A549 (cell line): ENCODE data around the gene COL5A1.

ENCODE experiments used
- BHLHE40 ChIP-seq: IDR thresholded peaks from 2 replicates; pipeline ENCODE4 v1.6.1; 2012; ENCODE audit warnings: low read depth, low read length, inconsistent platforms
- POLR2A ChIP-seq: IDR thresholded peaks from 2 replicates; pipeline ENCODE4 v1.6.1; 2012; ENCODE audit warnings: mild to moderate bottlenecking, low read length
- RFX5 ChIP-seq: fragments of 450-650 bp; IDR thresholded peaks from 2 replicates; pipeline ENCODE4 v1.7.1; 2014; ENCODE audit warnings: antibody characterized with exemption, mild to moderate bottlenecking, moderate library complexity
- TF ChIP-seq, protein P1 (sequence below): fragments of >200 bp; sonication (Bioruptor Twin); formaldehyde crosslinking; IDR thresholded peaks from 3 replicates; pipeline ENCODE4 v1.5.1; 2016
- TF ChIP-seq, protein P2 (sequence below): fragments of 200-600 bp; sonication (generic); IDR thresholded peaks from 2 replicates; pipeline ENCODE4 v1.6.1; 2016; ENCODE audit warnings: antibody characterized with exemption, mild to moderate bottlenecking, moderate library complexity

GRCh38 chr9:134846699-134847098, 205.1 kb downstream of the COL5A1 start:
- TF ChIP-seq, protein P1, sequence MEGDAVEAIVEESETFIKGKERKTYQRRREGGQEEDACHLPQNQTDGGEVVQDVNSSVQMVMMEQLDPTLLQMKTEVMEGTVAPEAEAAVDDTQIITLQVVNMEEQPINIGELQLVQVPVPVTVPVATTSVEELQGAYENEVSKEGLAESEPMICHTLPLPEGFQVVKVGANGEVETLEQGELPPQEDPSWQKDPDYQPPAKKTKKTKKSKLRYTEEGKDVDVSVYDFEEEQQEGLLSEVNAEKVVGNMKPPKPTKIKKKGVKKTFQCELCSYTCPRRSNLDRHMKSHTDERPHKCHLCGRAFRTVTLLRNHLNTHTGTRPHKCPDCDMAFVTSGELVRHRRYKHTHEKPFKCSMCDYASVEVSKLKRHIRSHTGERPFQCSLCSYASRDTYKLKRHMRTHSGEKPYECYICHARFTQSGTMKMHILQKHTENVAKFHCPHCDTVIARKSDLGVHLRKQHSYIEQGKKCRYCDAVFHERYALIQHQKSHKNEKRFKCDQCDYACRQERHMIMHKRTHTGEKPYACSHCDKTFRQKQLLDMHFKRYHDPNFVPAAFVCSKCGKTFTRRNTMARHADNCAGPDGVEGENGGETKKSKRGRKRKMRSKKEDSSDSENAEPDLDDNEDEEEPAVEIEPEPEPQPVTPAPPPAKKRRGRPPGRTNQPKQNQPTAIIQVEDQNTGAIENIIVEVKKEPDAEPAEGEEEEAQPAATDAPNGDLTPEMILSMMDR: no peak
- no peak for TF ChIP-seq BHLHE40
- no peak for TF ChIP-seq POLR2A
- TF ChIP-seq, protein P2, sequence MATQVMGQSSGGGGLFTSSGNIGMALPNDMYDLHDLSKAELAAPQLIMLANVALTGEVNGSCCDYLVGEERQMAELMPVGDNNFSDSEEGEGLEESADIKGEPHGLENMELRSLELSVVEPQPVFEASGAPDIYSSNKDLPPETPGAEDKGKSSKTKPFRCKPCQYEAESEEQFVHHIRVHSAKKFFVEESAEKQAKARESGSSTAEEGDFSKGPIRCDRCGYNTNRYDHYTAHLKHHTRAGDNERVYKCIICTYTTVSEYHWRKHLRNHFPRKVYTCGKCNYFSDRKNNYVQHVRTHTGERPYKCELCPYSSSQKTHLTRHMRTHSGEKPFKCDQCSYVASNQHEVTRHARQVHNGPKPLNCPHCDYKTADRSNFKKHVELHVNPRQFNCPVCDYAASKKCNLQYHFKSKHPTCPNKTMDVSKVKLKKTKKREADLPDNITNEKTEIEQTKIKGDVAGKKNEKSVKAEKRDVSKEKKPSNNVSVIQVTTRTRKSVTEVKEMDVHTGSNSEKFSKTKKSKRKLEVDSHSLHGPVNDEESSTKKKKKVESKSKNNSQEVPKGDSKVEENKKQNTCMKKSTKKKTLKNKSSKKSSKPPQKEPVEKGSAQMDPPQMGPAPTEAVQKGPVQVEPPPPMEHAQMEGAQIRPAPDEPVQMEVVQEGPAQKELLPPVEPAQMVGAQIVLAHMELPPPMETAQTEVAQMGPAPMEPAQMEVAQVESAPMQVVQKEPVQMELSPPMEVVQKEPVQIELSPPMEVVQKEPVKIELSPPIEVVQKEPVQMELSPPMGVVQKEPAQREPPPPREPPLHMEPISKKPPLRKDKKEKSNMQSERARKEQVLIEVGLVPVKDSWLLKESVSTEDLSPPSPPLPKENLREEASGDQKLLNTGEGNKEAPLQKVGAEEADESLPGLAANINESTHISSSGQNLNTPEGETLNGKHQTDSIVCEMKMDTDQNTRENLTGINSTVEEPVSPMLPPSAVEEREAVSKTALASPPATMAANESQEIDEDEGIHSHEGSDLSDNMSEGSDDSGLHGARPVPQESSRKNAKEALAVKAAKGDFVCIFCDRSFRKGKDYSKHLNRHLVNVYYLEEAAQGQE: no peak
- no peak for TF ChIP-seq RFX5
